ENCODE measurements around the gene PIWIL4.

PIWIL4 gene

DNA sequence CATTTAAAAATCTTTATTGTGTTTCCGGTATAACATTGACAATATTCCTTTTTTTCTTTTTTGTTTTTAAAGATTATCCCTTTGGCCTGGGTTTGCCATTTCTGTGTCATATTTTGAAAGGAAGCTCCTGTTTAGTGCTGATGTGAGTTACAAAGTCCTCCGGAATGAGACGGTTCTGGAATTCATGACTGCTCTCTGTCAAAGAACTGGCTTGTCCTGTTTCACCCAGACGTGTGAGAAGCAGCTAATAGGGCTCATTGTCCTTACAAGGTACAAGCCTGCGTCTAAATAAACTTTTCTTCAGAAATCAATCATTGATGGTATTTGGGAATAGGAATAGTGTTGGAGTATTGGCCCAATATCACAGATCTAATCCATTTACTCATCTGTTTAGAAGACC, 19.8 kb downstream of the PIWIL4 start (continued):
- TF ChIP-seq, protein P1, sequence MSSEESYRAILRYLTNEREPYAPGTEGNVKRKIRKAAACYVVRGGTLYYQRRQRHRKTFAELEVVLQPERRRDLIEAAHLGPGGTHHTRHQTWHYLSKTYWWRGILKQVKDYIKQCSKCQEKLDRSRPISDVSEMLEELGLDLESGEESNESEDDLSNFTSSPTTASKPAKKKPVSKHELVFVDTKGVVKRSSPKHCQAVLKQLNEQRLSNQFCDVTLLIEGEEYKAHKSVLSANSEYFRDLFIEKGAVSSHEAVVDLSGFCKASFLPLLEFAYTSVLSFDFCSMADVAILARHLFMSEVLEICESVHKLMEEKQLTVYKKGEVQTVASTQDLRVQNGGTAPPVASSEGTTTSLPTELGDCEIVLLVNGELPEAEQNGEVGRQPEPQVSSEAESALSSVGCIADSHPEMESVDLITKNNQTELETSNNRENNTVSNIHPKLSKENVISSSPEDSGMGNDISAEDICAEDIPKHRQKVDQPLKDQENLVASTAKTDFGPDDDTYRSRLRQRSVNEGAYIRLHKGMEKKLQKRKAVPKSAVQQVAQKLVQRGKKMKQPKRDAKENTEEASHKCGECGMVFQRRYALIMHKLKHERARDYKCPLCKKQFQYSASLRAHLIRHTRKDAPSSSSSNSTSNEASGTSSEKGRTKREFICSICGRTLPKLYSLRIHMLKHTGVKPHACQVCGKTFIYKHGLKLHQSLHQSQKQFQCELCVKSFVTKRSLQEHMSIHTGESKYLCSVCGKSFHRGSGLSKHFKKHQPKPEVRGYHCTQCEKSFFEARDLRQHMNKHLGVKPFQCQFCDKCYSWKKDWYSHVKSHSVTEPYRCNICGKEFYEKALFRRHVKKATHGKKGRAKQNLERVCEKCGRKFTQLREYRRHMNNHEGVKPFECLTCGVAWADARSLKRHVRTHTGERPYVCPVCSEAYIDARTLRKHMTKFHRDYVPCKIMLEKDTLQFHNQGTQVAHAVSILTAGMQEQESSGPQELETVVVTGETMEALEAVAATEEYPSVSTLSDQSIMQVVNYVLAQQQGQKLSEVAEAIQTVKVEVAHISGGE (tag by site-specific recombination; conservative IDR thresholded peaks at IDR 0.05; ENCODE audit: low read depth) = no peak
- TF ChIP-seq ZNF214 (tag by site-specific recombination; IDR thresholded peaks at IDR 0.05; ENCODE audit: borderline replicate concordance) (no peak), ZNF350 (tag by site-specific recombination; IDR thresholded peaks at IDR 0.05) (no peak), ZNF626 (tag by site-specific recombination; IDR thresholded peaks at IDR 0.05) (no peak), ZNF10 (tag by site-specific recombination; IDR thresholded peaks at IDR 0.05) (no peak), ZNF416 (tag by site-specific recombination; IDR thresholded peaks at IDR 0.05) (no peak), HOXC10 (CRISPR knock-in tag; IDR thresholded peaks at IDR 0.05) (no peak), ZNF777 (tag by site-specific recombination; IDR thresholded peaks at IDR 0.05; ENCODE audit: borderline replicate concordance) (no peak)

DNA sequence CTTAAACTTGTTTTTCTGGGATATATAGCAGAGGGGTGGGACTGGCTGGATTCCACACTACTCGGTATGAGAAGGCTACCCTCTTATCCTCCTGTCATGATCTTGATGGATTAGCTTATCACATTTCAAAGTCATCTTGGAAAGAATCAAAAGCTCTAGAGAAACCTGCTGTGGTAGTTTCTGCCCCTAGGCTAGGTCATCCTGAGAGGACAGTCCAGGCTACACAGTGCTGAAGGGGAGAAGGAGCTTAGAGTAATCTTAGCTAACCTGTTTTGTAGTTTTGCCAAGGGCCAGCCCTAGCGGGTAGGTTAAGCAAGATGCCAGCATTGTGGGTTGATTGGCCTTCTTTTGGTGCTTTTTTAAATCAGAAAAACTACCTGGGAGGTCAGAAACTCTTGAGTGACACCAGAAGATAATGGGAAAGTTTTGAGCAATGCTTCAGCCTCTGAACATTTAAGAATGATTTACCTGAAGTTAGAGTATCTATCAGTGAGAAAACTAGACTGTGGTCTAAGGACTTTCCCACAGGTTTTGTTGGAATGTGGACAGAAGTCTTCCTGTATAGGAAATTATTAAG, 21.3 kb downstream of the PIWIL4 start:
- H3K36me3 ChIP-seq (ENCODE audit: control insufficient read depth in 2 of 2, insufficient read depth in 1 of 2, low read length in 2 of 2) = no peaks in the 10 kb centered on the region
- TF ChIP-seq ZNF830 (tag by site-specific recombination; IDR thresholded peaks at IDR 0.05; ENCODE audit: low read depth) (no peak), ZNF776 (tag by site-specific recombination; IDR thresholded peaks at IDR 0.05; ENCODE audit: borderline replicate concordance) (no peak), ZNF837 (tag by site-specific recombination; IDR thresholded peaks at IDR 0.05) (no peak), SP7 (tag by site-specific recombination; IDR thresholded peaks at IDR 0.05) (no peak), ZBTB17 (tag by site-specific recombination; IDR thresholded peaks at IDR 0.05) (no peak), ZBTB1 (tag by site-specific recombination; IDR thresholded peaks at IDR 0.05) (no peak), ZNF707 (tag by site-specific recombination; IDR thresholded peaks at IDR 0.05) (no peak), ZFP41 (tag by site-specific recombination; IDR thresholded peaks at IDR 0.05; ENCODE audit: borderline replicate concordance) (no peak), ZNF292 (tag by site-specific recombination; IDR thresholded peaks at IDR 0.05; ENCODE audit: borderline replicate concordance, low read depth) (no peak), ZNF48 (tag by site-specific recombination; IDR thresholded peaks at IDR 0.05) (no peak), ZNF571 (tag by site-specific recombination; IDR thresholded peaks at IDR 0.05) (no peak), OSR2 (tag by site-specific recombination; IDR thresholded peaks at IDR 0.05) (no peak), GLI2 (tag by site-specific recombination; IDR thresholded peaks at IDR 0.05; ENCODE audit: borderline replicate concordance, low read depth) (no peak)
- TF ChIP-seq, protein P2, sequence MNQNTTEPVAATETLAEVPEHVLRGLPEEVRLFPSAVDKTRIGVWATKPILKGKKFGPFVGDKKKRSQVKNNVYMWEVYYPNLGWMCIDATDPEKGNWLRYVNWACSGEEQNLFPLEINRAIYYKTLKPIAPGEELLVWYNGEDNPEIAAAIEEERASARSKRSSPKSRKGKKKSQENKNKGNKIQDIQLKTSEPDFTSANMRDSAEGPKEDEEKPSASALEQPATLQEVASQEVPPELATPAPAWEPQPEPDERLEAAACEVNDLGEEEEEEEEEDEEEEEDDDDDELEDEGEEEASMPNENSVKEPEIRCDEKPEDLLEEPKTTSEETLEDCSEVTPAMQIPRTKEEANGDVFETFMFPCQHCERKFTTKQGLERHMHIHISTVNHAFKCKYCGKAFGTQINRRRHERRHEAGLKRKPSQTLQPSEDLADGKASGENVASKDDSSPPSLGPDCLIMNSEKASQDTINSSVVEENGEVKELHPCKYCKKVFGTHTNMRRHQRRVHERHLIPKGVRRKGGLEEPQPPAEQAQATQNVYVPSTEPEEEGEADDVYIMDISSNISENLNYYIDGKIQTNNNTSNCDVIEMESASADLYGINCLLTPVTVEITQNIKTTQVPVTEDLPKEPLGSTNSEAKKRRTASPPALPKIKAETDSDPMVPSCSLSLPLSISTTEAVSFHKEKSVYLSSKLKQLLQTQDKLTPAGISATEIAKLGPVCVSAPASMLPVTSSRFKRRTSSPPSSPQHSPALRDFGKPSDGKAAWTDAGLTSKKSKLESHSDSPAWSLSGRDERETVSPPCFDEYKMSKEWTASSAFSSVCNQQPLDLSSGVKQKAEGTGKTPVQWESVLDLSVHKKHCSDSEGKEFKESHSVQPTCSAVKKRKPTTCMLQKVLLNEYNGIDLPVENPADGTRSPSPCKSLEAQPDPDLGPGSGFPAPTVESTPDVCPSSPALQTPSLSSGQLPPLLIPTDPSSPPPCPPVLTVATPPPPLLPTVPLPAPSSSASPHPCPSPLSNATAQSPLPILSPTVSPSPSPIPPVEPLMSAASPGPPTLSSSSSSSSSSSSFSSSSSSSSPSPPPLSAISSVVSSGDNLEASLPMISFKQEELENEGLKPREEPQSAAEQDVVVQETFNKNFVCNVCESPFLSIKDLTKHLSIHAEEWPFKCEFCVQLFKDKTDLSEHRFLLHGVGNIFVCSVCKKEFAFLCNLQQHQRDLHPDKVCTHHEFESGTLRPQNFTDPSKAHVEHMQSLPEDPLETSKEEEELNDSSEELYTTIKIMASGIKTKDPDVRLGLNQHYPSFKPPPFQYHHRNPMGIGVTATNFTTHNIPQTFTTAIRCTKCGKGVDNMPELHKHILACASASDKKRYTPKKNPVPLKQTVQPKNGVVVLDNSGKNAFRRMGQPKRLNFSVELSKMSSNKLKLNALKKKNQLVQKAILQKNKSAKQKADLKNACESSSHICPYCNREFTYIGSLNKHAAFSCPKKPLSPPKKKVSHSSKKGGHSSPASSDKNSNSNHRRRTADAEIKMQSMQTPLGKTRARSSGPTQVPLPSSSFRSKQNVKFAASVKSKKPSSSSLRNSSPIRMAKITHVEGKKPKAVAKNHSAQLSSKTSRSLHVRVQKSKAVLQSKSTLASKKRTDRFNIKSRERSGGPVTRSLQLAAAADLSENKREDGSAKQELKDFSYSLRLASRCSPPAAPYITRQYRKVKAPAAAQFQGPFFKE (tag by site-specific recombination; IDR thresholded peaks at IDR 0.05; ENCODE audit: borderline replicate concordance) = no peak
- TF ChIP-seq, protein P3, sequence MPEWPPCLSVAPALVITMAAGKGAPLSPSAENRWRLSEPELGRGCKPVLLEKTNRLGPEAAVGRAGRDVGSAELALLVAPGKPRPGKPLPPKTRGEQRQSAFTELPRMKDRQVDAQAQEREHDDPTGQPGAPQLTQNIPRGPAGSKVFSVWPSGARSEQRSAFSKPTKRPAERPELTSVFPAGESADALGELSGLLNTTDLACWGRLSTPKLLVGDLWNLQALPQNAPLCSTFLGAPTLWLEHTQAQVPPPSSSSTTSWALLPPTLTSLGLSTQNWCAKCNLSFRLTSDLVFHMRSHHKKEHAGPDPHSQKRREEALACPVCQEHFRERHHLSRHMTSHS (tag by site-specific recombination; IDR thresholded peaks at IDR 0.05) = no peak
- TF ChIP-seq, protein P4, sequence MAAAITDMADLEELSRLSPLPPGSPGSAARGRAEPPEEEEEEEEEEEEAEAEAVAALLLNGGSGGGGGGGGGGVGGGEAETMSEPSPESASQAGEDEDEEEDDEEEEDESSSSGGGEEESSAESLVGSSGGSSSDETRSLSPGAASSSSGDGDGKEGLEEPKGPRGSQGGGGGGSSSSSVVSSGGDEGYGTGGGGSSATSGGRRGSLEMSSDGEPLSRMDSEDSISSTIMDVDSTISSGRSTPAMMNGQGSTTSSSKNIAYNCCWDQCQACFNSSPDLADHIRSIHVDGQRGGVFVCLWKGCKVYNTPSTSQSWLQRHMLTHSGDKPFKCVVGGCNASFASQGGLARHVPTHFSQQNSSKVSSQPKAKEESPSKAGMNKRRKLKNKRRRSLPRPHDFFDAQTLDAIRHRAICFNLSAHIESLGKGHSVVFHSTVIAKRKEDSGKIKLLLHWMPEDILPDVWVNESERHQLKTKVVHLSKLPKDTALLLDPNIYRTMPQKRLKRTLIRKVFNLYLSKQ (tag by site-specific recombination; IDR thresholded peaks at IDR 0.05; ENCODE audit: borderline replicate concordance) = no peak
- H3K4me1 ChIP-seq (ENCODE audit: control insufficient read depth, insufficient read depth, low read length) = no peaks in the 10 kb centered on the region
- no peak overlapping the region for H3K4me3 ChIP-seq (ENCODE audit: low read depth, low read length)
- no peaks in the 10 kb centered on the region for H3K9me3 ChIP-seq (ENCODE audit: control insufficient read depth, insufficient read depth, low read depth, low read length)
- ChIA-PET CTCF (interaction anchor here (0.5 to 1.0 kb wide), 3 partner anchors 25 to 67 kb away, joined by 3 to 4 read pairs (median 3); no protein-coding TSS in a partner anchor), POLR2A (interaction anchor here (1.2 kb wide), 1 partner anchor 44 kb away, joined by 4 read pairs; the partner anchor contains the start of gene FUT4)
- H3K27ac ChIP-seq (ENCODE audit: extremely low read depth, low read depth, low read length) = no peak overlapping the region
